ENCODE measurements around the gene VEZF1.

GRCh38 chr17:57987581-57988300 lies at the start of gene VEZF1:
- TF ChIP-seq RAD21 (IDR thresholded peaks at IDR 0.05 in 1 of 2, conservative IDR thresholded peaks at IDR 0.05 in 1 of 2; ENCODE audit: low read depth in 2 of 2, low read length in 2 of 2) (no peak), CTCF (IDR thresholded peaks at IDR 0.05; ENCODE audit: control extremely low read depth in 1 of 3, insufficient read depth in 1 of 3, low read depth in 1 of 3, low read length in 3 of 3) (no peak), TAF1 (IDR thresholded peaks at IDR 0.05; ENCODE audit: low read depth, low read length) (peak; percentile 49), BRCA1 (IDR thresholded peaks at IDR 0.05; ENCODE audit: low read depth, low read length) (no peak), JUND (IDR thresholded peaks at IDR 0.05; ENCODE audit: low read length) (no peak), SRF (IDR thresholded peaks at IDR 0.05; ENCODE audit: low read depth, low read length) (no peak), SUZ12 (IDR thresholded peaks at IDR 0.05; ENCODE audit: low read length) (no peak), ASH2L (IDR thresholded peaks at IDR 0.05; ENCODE audit: low read length) (no peak), POLR2A (IDR thresholded peaks at IDR 0.05; ENCODE audit: control extremely low read depth in 1 of 2, low read depth in 2 of 2, low read length in 2 of 2) (no peak; a peak in 1 of 3 replicates), RNF2 (IDR thresholded peaks at IDR 0.05; ENCODE audit: borderline replicate concordance, low read depth, low read length, missing control alignments, poor library complexity, severe bottlenecking) (no peak), FOSL1 (IDR thresholded peaks at IDR 0.05; ENCODE audit: insufficient read depth, low read depth, low read length) (no peak), POLR2AphosphoS5 (IDR thresholded peaks at IDR 0.05; ENCODE audit: low read depth, low read length) (no peak; the same call in 1 of the 2 replicates)

All from H1 (cell line).